Measurements from ENCODE around the gene APBA1. TPM values are rescaled to one million over a fixed set of nuclear protein-coding genes. Genes with fewer than 3 reads are reported as not detected.

The APBA1 gene
- total RNA-seq, 4 donors from 2014 or later = 3.9 to 16.0 (median 6.6) TPM

- no peak for TF ChIP-seq CTCF (IDR thresholded peaks at IDR 0.05; ENCODE audit: low read depth)
Measured at GRCh38 chr9:69483886-69484422, 188.2 kb downstream of the APBA1 start.

- no peak for TF ChIP-seq CTCF (IDR thresholded peaks at IDR 0.05; ENCODE audit: low read depth)
Measured at GRCh38 chr9:69476797-69477196, 195.4 kb downstream of the APBA1 start.

GRCh38 chr9:69476016-69476415 is 196.2 kb downstream of the APBA1 start:
- TF ChIP-seq CTCF (IDR thresholded peaks at IDR 0.05; ENCODE audit: low read depth) = no peak

GRCh38 chr9:69474821-69475220 is 197.3 kb downstream of the APBA1 start:
- TF ChIP-seq CTCF (IDR thresholded peaks at IDR 0.05; ENCODE audit: low read depth) = no peak

- TF ChIP-seq CTCF (IDR thresholded peaks at IDR 0.05; ENCODE audit: low read depth) = no peak
Measured at GRCh38 chr9:69472101-69472620, 200.0 kb downstream of the APBA1 start.

- no peak for TF ChIP-seq CTCF (IDR thresholded peaks at IDR 0.05; ENCODE audit: low read depth)
Measured at GRCh38 chr9:69471433-69471832, 200.7 kb downstream of the APBA1 start.

GRCh38 chr9:69470186-69470977 is 201.8 kb downstream of the APBA1 start:
- no peak for TF ChIP-seq CTCF (IDR thresholded peaks at IDR 0.05; ENCODE audit: low read depth)
